ENCODE data around the gene ESD.

- no peak for TF ChIP-seq YY1 (tag by site-specific recombination; IDR thresholded peaks at IDR 0.05)
- TF ChIP-seq CTCF (tag by site-specific recombination; IDR thresholded peaks at IDR 0.05), result no peak
- TF ChIP-seq ZFHX2 (tag by site-specific recombination; conservative IDR thresholded peaks at IDR 0.05), result no peak
These were observed 839 bp downstream of the ESD start for GRCh38 chr13:46796129-46796514.

Measured in HEK293 (cell line).